IPS-15b (cell line): ENCODE data around the gene CACHD1.

ENCODE experiments used
- H3K27me3 ChIP-seq: one replicate; pipeline ENCODE4 v1.6.1; 2013; ENCODE audit warnings: low read length; ENCODE audit not compliant: control insufficient read depth, insufficient read depth
- H3K36me3 ChIP-seq: one replicate; pipeline ENCODE4 v1.6.1; 2013; ENCODE audit warnings: low read length; ENCODE audit not compliant: control insufficient read depth, insufficient read depth
- H3K4me1 ChIP-seq: one replicate; pipeline ENCODE4 v1.6.1; 2013; ENCODE audit warnings: mild to moderate bottlenecking, low read length; ENCODE audit not compliant: control insufficient read depth, insufficient read depth
- H3K4me3 ChIP-seq: one replicate; pipeline ENCODE4 v1.5.1; 2013; ENCODE audit warnings: low read depth, low read length
- H3K9ac ChIP-seq: one replicate; pipeline ENCODE4 v1.6.1; 2013; ENCODE audit warnings: low read depth, mild to moderate bottlenecking, low read length
- H3K9me3 ChIP-seq: one replicate; pipeline ENCODE4 v1.6.1; 2013; ENCODE audit warnings: mild to moderate bottlenecking, low read length; ENCODE audit not compliant: control insufficient read depth, insufficient read depth

Gene CACHD1

GRCh38 chr1:64623750-64624191 lies 153.8 kb downstream of the CACHD1 start:
- no peak overlapping the region for H3K4me3 ChIP-seq
- no peaks in the 10 kb centered on the region for H3K36me3 ChIP-seq
- no peak overlapping the region for H3K9ac ChIP-seq
- H3K9me3 ChIP-seq = no peaks in the 10 kb centered on the region
- no peaks in the 10 kb centered on the region for H3K27me3 ChIP-seq
- no peaks in the 10 kb centered on the region for H3K4me1 ChIP-seq

- Histone ChIP-seq H3K4me1 (no peaks in the 10 kb centered on the region), H3K9ac (no peak overlapping the region), H3K27me3 (no peaks in the 10 kb centered on the region), H3K36me3 (no peaks in the 10 kb centered on the region), H3K4me3 (no peak overlapping the region), H3K9me3 (no peaks in the 10 kb centered on the region)
These were observed 154.3 kb downstream of the CACHD1 start for GRCh38 chr1:64624218-64624713.

GRCh38 chr1:64624808-64625207 lies 154.9 kb downstream of the CACHD1 start:
- H3K36me3 ChIP-seq = no peaks in the 10 kb centered on the region
- H3K9ac ChIP-seq = no peak overlapping the region
- no peaks in the 10 kb centered on the region for H3K9me3 ChIP-seq
- no peaks in the 10 kb centered on the region for H3K27me3 ChIP-seq
- H3K4me1 ChIP-seq = no peaks in the 10 kb centered on the region
- H3K4me3 ChIP-seq = no peak overlapping the region

- Histone ChIP-seq H3K4me3 (no peak overlapping the region), H3K36me3 (peaks cover 7% of the 10 kb centered on the region), H3K27me3 (no peaks in the 10 kb centered on the region), H3K9me3 (no peaks in the 10 kb centered on the region), H3K9ac (no peak overlapping the region), H3K4me1 (no peaks in the 10 kb centered on the region)
These were observed 160.7 kb downstream of the CACHD1 start for GRCh38 chr1:64630611-64631010.

- Histone ChIP-seq H3K9ac (no peak overlapping the region), H3K36me3 (peaks cover 10% of the 10 kb centered on the region), H3K27me3 (no peaks in the 10 kb centered on the region), H3K4me1 (no peaks in the 10 kb centered on the region), H3K9me3 (no peaks in the 10 kb centered on the region), H3K4me3 (no peak overlapping the region)
These were observed 161.6 kb downstream of the CACHD1 start for GRCh38 chr1:64631346-64632034.

- Histone ChIP-seq H3K27me3 (no peaks in the 10 kb centered on the region), H3K9ac (no peak overlapping the region), H3K9me3 (no peaks in the 10 kb centered on the region), H3K36me3 (peaks cover 12% of the 10 kb centered on the region), H3K4me3 (no peak overlapping the region), H3K4me1 (no peaks in the 10 kb centered on the region)
These were observed 163.0 kb downstream of the CACHD1 start for GRCh38 chr1:64632936-64633335.

GRCh38 chr1:64645735-64646134 lies 175.8 kb downstream of the CACHD1 start:
- no peak overlapping the region for H3K4me3 ChIP-seq
- H3K9ac ChIP-seq = no peak overlapping the region
- H3K36me3 ChIP-seq = peaks cover 10% of the 10 kb centered on the region
- peaks cover 7% of the 10 kb centered on the region for H3K4me1 ChIP-seq
- no peaks in the 10 kb centered on the region for H3K27me3 ChIP-seq
- H3K9me3 ChIP-seq = no peaks in the 10 kb centered on the region

- H3K9me3 ChIP-seq = no peaks in the 10 kb centered on the region
- no peaks in the 10 kb centered on the region for H3K4me1 ChIP-seq
- H3K27me3 ChIP-seq = no peaks in the 10 kb centered on the region
- no peak overlapping the region for H3K9ac ChIP-seq
- no peak overlapping the region for H3K4me3 ChIP-seq
- H3K36me3 ChIP-seq = no peaks in the 10 kb centered on the region
These were observed 180.5 kb downstream of the CACHD1 start for GRCh38 chr1:64650411-64650810.

GRCh38 chr1:64651841-64652240 lies 181.9 kb downstream of the CACHD1 start:
- no peak overlapping the region for H3K4me3 ChIP-seq
- no peaks in the 10 kb centered on the region for H3K27me3 ChIP-seq
- no peak overlapping the region for H3K9ac ChIP-seq

GRCh38 chr1:64653466-64653865 lies 183.5 kb downstream of the CACHD1 start:
- Histone ChIP-seq H3K9me3 (no peaks in the 10 kb centered on the region), H3K4me3 (no peak overlapping the region), H3K4me1 (no peaks in the 10 kb centered on the region), H3K36me3 (no peaks in the 10 kb centered on the region), H3K27me3 (no peaks in the 10 kb centered on the region), H3K9ac (no peak overlapping the region)

More at GRCh38 chr1:64651841-64652240, 181.9 kb downstream of the CACHD1 start:
- Histone ChIP-seq H3K36me3 (no peaks in the 10 kb centered on the region), H3K4me1 (no peaks in the 10 kb centered on the region), H3K9me3 (no peaks in the 10 kb centered on the region)

GRCh38 chr1:64654519-64655341 lies 184.8 kb downstream of the CACHD1 start:
- Histone ChIP-seq H3K4me3 (no peak overlapping the region), H3K36me3 (no peaks in the 10 kb centered on the region), H3K4me1 (no peaks in the 10 kb centered on the region), H3K9ac (no peak overlapping the region), H3K9me3 (no peaks in the 10 kb centered on the region), H3K27me3 (no peaks in the 10 kb centered on the region)

GRCh38 chr1:64655861-64656260 lies 185.9 kb downstream of the CACHD1 start:
- no peaks in the 10 kb centered on the region for H3K36me3 ChIP-seq
- H3K4me3 ChIP-seq = no peak overlapping the region
- H3K4me1 ChIP-seq = no peaks in the 10 kb centered on the region
- H3K9me3 ChIP-seq = no peaks in the 10 kb centered on the region
- no peaks in the 10 kb centered on the region for H3K27me3 ChIP-seq
- H3K9ac ChIP-seq = no peak overlapping the region
